ENCODE results near the gene TET3. TPM values are rescaled to one million over a fixed set of nuclear protein-coding genes. Genes with fewer than 3 reads are reported as not detected.

Gene TET3
- total and polyA plus RNA-seq, 2 experiments from 2014 or later = 3.6 to 14.5 TPM

GRCh38 chr2:73984922-73985307 is 205 bp downstream of the TET3 start:
- Histone ChIP-seq H3K9me2 (replicated peaks; ENCODE audit: insufficient read depth) (no peaks in the 10 kb centered on the region), H4K20me1 (ENCODE audit: insufficient read depth, poor library complexity, severe bottlenecking) (peaks cover 31% of the 10 kb centered on the region), H3K9me3 (ENCODE audit: low read depth) (no peaks in the 10 kb centered on the region), H3K79me2 (peaks cover 49% of the 10 kb centered on the region), H3K4me1 (ENCODE audit: insufficient read depth) (peaks cover 64% of the 10 kb centered on the region), H3K4me3 (peak overlapping the region; percentile 66), H2AFZ (no peak overlapping the region), H3K36me3 (replicated peaks; ENCODE audit: insufficient read depth, low read depth) (no peaks in the 10 kb centered on the region), H3K27me3 (no peaks in the 10 kb centered on the region), H3K4me2 (peak overlapping the region; percentile 97), H3K27ac (peak overlapping the region; percentile 99)
- 2% methylated on average over 28 of the region's 58 CpGs for WGBS (ENCODE audit: low lambda C conversion rate, missing lambda C conversion rate)
- peak; percentile 78 for DNase-seq (ENCODE audit: low spot score)
- TF ChIP-seq CTCF (IDR thresholded peaks at IDR 0.05; ENCODE audit: poor library complexity) (no peak), EZH2phosphoT487 (IDR thresholded peaks at IDR 0.05; ENCODE audit: low read depth, severe bottlenecking, unreplicated experiment) (no peak), EZH2 (IDR thresholded peaks at IDR 0.05; ENCODE audit: borderline replicate concordance) (no peak)

GRCh38 chr2:73985308-73986084 is 786 bp downstream of the TET3 start:
- H3K27me3 ChIP-seq = no peaks in the 10 kb centered on the region
- peaks cover 59% of the 10 kb centered on the region for H3K4me1 ChIP-seq (ENCODE audit: insufficient read depth)
- H3K9me3 ChIP-seq (ENCODE audit: low read depth) = no peaks in the 10 kb centered on the region
- H3K4me2 ChIP-seq = peak overlapping the region; percentile 98
- no peak for TF ChIP-seq CTCF (IDR thresholded peaks at IDR 0.05; ENCODE audit: poor library complexity)
- no peak for TF ChIP-seq EZH2 (IDR thresholded peaks at IDR 0.05; ENCODE audit: borderline replicate concordance)
- no peak for TF ChIP-seq EZH2phosphoT487 (IDR thresholded peaks at IDR 0.05; ENCODE audit: low read depth, severe bottlenecking, unreplicated experiment)
- peak; percentile 76 for DNase-seq (ENCODE audit: low spot score)
- no peaks in the 10 kb centered on the region for H3K36me3 ChIP-seq (replicated peaks; ENCODE audit: insufficient read depth, low read depth)
- H2AFZ ChIP-seq = peak overlapping the region; percentile 26
- WGBS (ENCODE audit: low lambda C conversion rate, missing lambda C conversion rate) = 12% methylated on average over 8 of the region's 66 CpGs
- peaks cover 54% of the 10 kb centered on the region for H3K79me2 ChIP-seq
- peak overlapping the region; percentile 71 for H3K4me3 ChIP-seq
- peak overlapping the region; percentile 99 for H3K27ac ChIP-seq
- H3K9me2 ChIP-seq (replicated peaks; ENCODE audit: insufficient read depth) = no peaks in the 10 kb centered on the region
- H4K20me1 ChIP-seq (ENCODE audit: insufficient read depth, poor library complexity, severe bottlenecking) = peaks cover 37% of the 10 kb centered on the region

- no peak overlapping the region for H2AFZ ChIP-seq
- H3K9me2 ChIP-seq (replicated peaks; ENCODE audit: insufficient read depth) = no peaks in the 10 kb centered on the region
- peak overlapping the region; percentile 98 for H3K4me2 ChIP-seq
- peak overlapping the region; percentile 71 for H3K4me3 ChIP-seq
- 88% methylated on average over 19 of the region's 21 CpGs for WGBS (ENCODE audit: low lambda C conversion rate, missing lambda C conversion rate)
- peaks cover 55% of the 10 kb centered on the region for H3K4me1 ChIP-seq (ENCODE audit: insufficient read depth)
- H3K79me2 ChIP-seq = peaks cover 61% of the 10 kb centered on the region
- peaks cover 37% of the 10 kb centered on the region for H4K20me1 ChIP-seq (ENCODE audit: insufficient read depth, poor library complexity, severe bottlenecking)
- H3K27me3 ChIP-seq = no peaks in the 10 kb centered on the region
- no peak for DNase-seq (ENCODE audit: low spot score)
- no peak for TF ChIP-seq CTCF (IDR thresholded peaks at IDR 0.05; ENCODE audit: poor library complexity)
- no peak for TF ChIP-seq EZH2 (IDR thresholded peaks at IDR 0.05; ENCODE audit: borderline replicate concordance)
- no peak for TF ChIP-seq EZH2phosphoT487 (IDR thresholded peaks at IDR 0.05; ENCODE audit: low read depth, severe bottlenecking, unreplicated experiment)
- H3K9me3 ChIP-seq (ENCODE audit: low read depth) = no peaks in the 10 kb centered on the region
- H3K36me3 ChIP-seq (replicated peaks; ENCODE audit: insufficient read depth, low read depth) = no peaks in the 10 kb centered on the region
- peak overlapping the region; percentile 87 for H3K27ac ChIP-seq
Observed at GRCh38 chr2:73986085-73986681, 1.5 kb downstream of the TET3 start.
